K562 (cell line): ENCODE measurements around the gene WDR20. TPM values are rescaled to one million over a fixed set of nuclear protein-coding genes. Genes with fewer than 3 reads are reported as not detected.

Experiments used
- ATAC-seq: fragments of 200-7000 bp; cut with Tn5 transposase; 3 replicates; pipeline ENCODE4 v1.9.1; 2020; ENCODE audit warnings: moderate library complexity
- BruUV-seq: library from RNA; stranded (reverse); fragments of 400-500 nt; replicated peaks from 2 replicates; lab custom pipeline; 2021; lab: Mats Ljungman, UMichigan
- CTCF ChIA-PET: fragments of 300-600 bp; formaldehyde crosslinking; extraction: SDS; loops from one replicate; lab custom pipeline; 2021; ENCODE audit warnings: low intra/inter-chr PET ratio; lab: Yijun Ruan, JAX
- POLR2A ChIA-PET: fragments of 300-600, 350-650 bp; sonication (Branson Sonifier 250); formaldehyde crosslinking; extraction: SDS; loops from one replicate; lab custom pipeline; 2021; ENCODE audit warnings: antibody characterized with exemption, inconsistent platforms; lab: Yijun Ruan, JAX
- DNase-seq, 4 experiments: peaks; one replicate each; pipeline versions ENCODE4 v3.0.0 to v3.0.0-alpha.2; 2011 to 2018; ENCODE audit warnings: low spot score in 3 of 4, mixed read lengths in 3 of 4; ENCODE audit errors: extremely low read depth in 1 of 4
- FAIRE-seq: peaks from 2 replicates; lab custom pipeline; 2011; peaks lifted over from hg19 to GRCh38; lab: Jason Lieb, UNC
- H2AFZ ChIP-seq: 2 replicates; pipeline ENCODE4 v1.6.0; 2011; ENCODE audit warnings: low read depth, low read length, control low read depth, inconsistent platforms
- H3K27ac ChIP-seq: fragments of 200-600 bp; 3 replicates; pipeline ENCODE4 v1.8.0; 2011; ENCODE audit warnings: low read depth, mild to moderate bottlenecking, control low read depth, inconsistent platforms, low read length, moderate library complexity, mixed read lengths; ENCODE audit errors: extremely low read depth
- H3K27me3 ChIP-seq, 2 experiments: fragments of 300-600 bp in 1 of 2; 2 replicates in 1 of 2; 3 replicates in 1 of 2; pipeline versions ENCODE4 v1.6.0 to v1.8.0; 2011; ENCODE audit warnings: inconsistent platforms in 2 of 2, low read length in 2 of 2, mild to moderate bottlenecking in 1 of 2, mixed read lengths in 1 of 2, moderate library complexity in 1 of 2; ENCODE audit not compliant: control insufficient read depth in 2 of 2, insufficient read depth in 2 of 2
- H3K36me3 ChIP-seq: fragments of 300-600 bp; 3 replicates; pipeline ENCODE4 v1.8.0; 2011; ENCODE audit warnings: mild to moderate bottlenecking, low read length, inconsistent platforms; ENCODE audit not compliant: control insufficient read depth, insufficient read depth
- H3K4me1 ChIP-seq, 2 experiments: fragments of 200-600 bp in 1 of 2; replicated peaks in 1 of 2; 2 replicates in 1 of 2; 3 replicates in 1 of 2; pipeline versions ENCODE4 v1.5.1 to v1.8.0; 2011; ENCODE audit warnings: inconsistent platforms in 2 of 2, low read length in 2 of 2, mild to moderate bottlenecking in 1 of 2, mixed read lengths in 1 of 2, moderate library complexity in 1 of 2; ENCODE audit not compliant: control insufficient read depth in 2 of 2, insufficient read depth in 2 of 2
- H3K4me2 ChIP-seq: 2 replicates; pipeline ENCODE4 v1.6.1; 2011; ENCODE audit warnings: low read length, control low read depth, inconsistent platforms, mixed read lengths; ENCODE audit not compliant: insufficient read depth
- H3K4me3 ChIP-seq: fragments of 200-600 bp; sonication (generic), shearing (Covaris generic); 2 replicates; pipeline ENCODE4 v1.5.1; 2016; ENCODE audit warnings: control low read depth, inconsistent platforms
- H3K79me2 ChIP-seq: fragments of 200-600 bp; 3 replicates; pipeline ENCODE4 v1.8.0; 2011; ENCODE audit warnings: low read length, inconsistent platforms; ENCODE audit not compliant: control insufficient read depth, insufficient read depth
- H3K9ac ChIP-seq, 2 experiments: 2 replicates each; pipeline versions ENCODE4 v1.6.0 to v1.6.1; 2011; ENCODE audit warnings: low read depth in 2 of 2, low read length in 2 of 2, control low read depth in 1 of 2, inconsistent platforms in 1 of 2, mild to moderate bottlenecking in 1 of 2, mixed read lengths in 1 of 2; ENCODE audit not compliant: insufficient read depth in 1 of 2
- H3K9me1 ChIP-seq: one replicate; pipeline ENCODE4 v1.6.0; 2011; ENCODE audit warnings: inconsistent platforms, mild to moderate bottlenecking, low read length, moderate library complexity; ENCODE audit not compliant: control insufficient read depth, insufficient read depth
- H3K9me3 ChIP-seq: replicated peaks from 2 replicates; pipeline ENCODE4 v1.5.1; 2011; ENCODE audit warnings: low read depth, low read length, inconsistent platforms; ENCODE audit not compliant: control insufficient read depth, insufficient read depth
- H4K20me1 ChIP-seq: replicated peaks from 2 replicates; pipeline ENCODE4 v1.6.1; 2011; ENCODE audit warnings: low read length, inconsistent platforms, mixed read lengths; ENCODE audit not compliant: control insufficient read depth, insufficient read depth
- ETV1 ChIP-seq: fragments of 450-650 bp; conservative IDR thresholded peaks from 2 replicates; pipeline ENCODE4 v1.6.1; 2016; ENCODE audit warnings: missing genetic modification characterization, control low read depth, low read depth, missing compliant biosample characterization
- FIP1L1 ChIP-seq: fragments of 200-400 bp; formaldehyde crosslinking; IDR thresholded peaks from 2 replicates; pipeline ENCODE4 v1.6.1; 2018; ENCODE audit warnings: mild to moderate bottlenecking, low read depth, low read length; ENCODE audit not compliant: poor library complexity, severe bottlenecking
- POLR2G ChIP-seq: fragments of 200-400 bp; formaldehyde crosslinking; IDR thresholded peaks from 2 replicates; pipeline ENCODE4 v1.6.1; 2017; ENCODE audit warnings: low read depth, mild to moderate bottlenecking, antibody characterized with exemption, low read length, moderate library complexity
- RFX7 ChIP-seq: fragments of 250-450 bp; sonication (Bioruptor Pico); IDR thresholded peaks from 2 replicates; pipeline ENCODE4 v1.5.1; 2021; ENCODE audit warnings: mild to moderate bottlenecking
- WGBS: fragments of 100-300 bp; shearing (Covaris generic); methylation state at CpG from one replicate; pipeline ENCODE4 v1.1.6; 2016; ENCODE audit warnings: low coverage, mixed read lengths; ENCODE audit not compliant: insufficient coverage; ENCODE audit errors: missing lambda C conversion rate; 5-methylcytosine and 5-hydroxymethylcytosine counted together
- in situ Hi-C: fragments of 300-500 bp; cut with MboI; formaldehyde crosslinking; loops from 4 replicates; pipeline ENCODE4 v1.15.0; 2018; ENCODE audit warnings: inconsistent platforms, mixed read lengths
- intact Hi-C: fragments of 100-400 bp; cut with micrococcal nuclease; formaldehyde crosslinking; loops from 2 replicates; pipeline ENCODE4 v1.14.2; 2022
- polyA plus RNA-seq, 8 experiments: library from polyadenylated mRNA; depleted of rRNA in 4 of 8; stranded (reverse) in 5 of 8; unstranded in 3 of 8; fragments of >200 nt; fragmentation: Nextera tagmentation in 2 of 8; fragmentation: Illumina TruSeq in 1 of 8; extraction: Ambion mirVana in 2 of 8; extraction: Trizol in 1 of 8; gene quantifications; 2 replicates each; pipeline versions ENCODE4 v1.2.1 to v1.2.3, GENCODE V29; 2011 to 2014; ENCODE audit warnings: inconsistent platforms in 1 of 8, missing spikeins in 1 of 8
- total RNA-seq, 7 experiments: library from RNA; depleted of rRNA in 6 of 7; stranded (reverse); fragments of >200 nt in 6 of 7; fragmentation: Illumina TruSeq in 2 of 7; extraction: Trizol in 2 of 7; gene quantifications; 2 replicates each; pipeline versions ENCODE4 v1.2.1 to v1.2.3, GENCODE V29; 2011 to 2021; ENCODE audit warnings: low replicate concordance in 1 of 7
- TF ChIP-seq, protein P1 (sequence below): fragments of 450-650 bp; IDR thresholded peaks from 2 replicates; pipeline ENCODE4 v1.6.1; 2016
- TF ChIP-seq, protein P2 (sequence below): fragments of 250-450 bp; sonication (Bioruptor Pico); IDR thresholded peaks from 2 replicates; pipeline ENCODE4 v1.8.0; 2021; ENCODE audit warnings: mild to moderate bottlenecking, moderate library complexity
- TF ChIP-seq, protein P3 (sequence below): sonication (generic); formaldehyde crosslinking; IDR thresholded peaks from 2 replicates; pipeline ENCODE4 v1.8.1; 2022; ENCODE audit warnings: missing genetic modification reagents

Gene WDR20
- total and polyA plus RNA-seq, 9 of the 15 experiments (the other 6 are each of a cell fraction or from before 2014, with no cell fraction given): 7.0 to 15.3 (median 11.8) TPM

DNA sequence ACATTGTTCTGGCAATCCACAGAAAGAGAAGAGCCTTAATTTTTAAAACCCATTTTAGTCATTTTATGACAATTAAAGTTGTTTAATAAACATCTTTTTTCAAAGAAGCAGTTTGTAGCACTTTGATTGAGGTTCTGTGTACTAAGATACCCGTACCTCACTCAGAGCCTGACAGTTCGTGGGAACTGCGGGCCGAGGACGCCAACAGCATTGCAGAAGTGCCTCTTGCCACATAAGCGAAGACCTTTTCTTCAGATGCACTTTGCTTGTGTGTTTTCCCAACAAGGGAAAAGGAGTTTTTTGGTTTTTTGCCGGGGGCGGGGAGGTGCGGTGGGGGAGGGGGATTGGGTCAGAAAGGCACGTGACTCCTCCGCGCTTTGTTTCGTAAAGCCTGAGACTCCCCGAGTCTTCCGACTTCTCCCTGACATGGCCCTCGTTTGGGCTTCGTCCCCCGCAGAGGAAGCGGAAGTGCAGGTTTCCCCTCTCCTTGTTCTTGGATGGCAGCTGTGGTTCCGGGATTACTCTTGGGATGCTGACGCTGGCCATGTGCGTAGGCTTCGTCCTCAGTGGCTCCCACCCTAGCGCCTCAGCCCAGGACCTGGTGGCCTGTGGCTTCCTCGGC lies 70.8 kb downstream of the WDR20 start:
- Histone ChIP-seq H3K4me1 (peaks cover 0 to 9% of the 10 kb centered on the region in 2 experiments; a peak in 2 of 5 replicates), H3K27ac (no peak overlapping the region), H3K36me3 (peaks cover 30% of the 10 kb centered on the region; the same call in 2 of the 3 replicates), H2AFZ (no peak overlapping the region), H3K9ac (no peak overlapping the region), H3K79me2 (no peaks in the 10 kb centered on the region; the same call in 1 of the 3 replicates), H3K9me1 (no peaks in the 10 kb centered on the region), H4K20me1 (0 out of 2 replicates have a peak, but pooled peaks cover 6% of the 10 kb centered on the region), H3K9me3 (no peaks in the 10 kb centered on the region), H3K4me3 (no peak overlapping the region), H3K4me2 (no peak overlapping the region), H3K27me3 (no peaks in the 10 kb centered on the region)
- no TSS peak for BruUV-seq
- TF ChIP-seq, protein P1, sequence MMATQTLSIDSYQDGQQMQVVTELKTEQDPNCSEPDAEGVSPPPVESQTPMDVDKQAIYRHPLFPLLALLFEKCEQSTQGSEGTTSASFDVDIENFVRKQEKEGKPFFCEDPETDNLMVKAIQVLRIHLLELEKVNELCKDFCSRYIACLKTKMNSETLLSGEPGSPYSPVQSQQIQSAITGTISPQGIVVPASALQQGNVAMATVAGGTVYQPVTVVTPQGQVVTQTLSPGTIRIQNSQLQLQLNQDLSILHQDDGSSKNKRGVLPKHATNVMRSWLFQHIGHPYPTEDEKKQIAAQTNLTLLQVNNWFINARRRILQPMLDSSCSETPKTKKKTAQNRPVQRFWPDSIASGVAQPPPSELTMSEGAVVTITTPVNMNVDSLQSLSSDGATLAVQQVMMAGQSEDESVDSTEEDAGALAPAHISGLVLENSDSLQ: no peak
- FAIRE-seq (no peak), ATAC-seq (no peak), DNase-seq (no peak)
- in situ Hi-C loops (no loop called here), intact Hi-C loops (no loop called here)
- WGBS: 96% methylated on average over 5 of the region's 25 CpGs
- ChIA-PET CTCF (no interaction called here), POLR2A (no interaction called here)

DNA sequence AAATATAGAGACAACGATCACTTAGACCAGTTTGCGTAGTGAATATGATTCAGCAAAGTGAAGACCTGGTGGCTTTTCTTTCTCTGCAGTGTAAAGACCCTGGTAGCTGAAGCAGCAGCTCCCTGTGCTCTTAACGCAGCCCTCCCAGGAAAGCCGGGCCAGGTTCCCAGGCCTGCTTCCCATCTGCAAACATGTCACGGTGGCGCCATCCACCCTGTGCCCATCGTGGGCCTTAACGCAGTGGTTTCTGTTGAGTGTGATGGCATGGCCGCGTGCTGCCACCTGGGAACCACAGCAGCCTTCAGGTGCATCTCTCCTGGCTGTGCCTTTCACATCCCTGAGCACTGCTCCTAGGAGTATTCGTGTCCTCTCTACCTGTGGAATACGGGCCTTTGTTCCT lies 71.5 kb downstream of the WDR20 start:
- H3K27me3 ChIP-seq: no peaks in the 10 kb centered on the region
- TF ChIP-seq POLR2G (no peak), RFX7 (CRISPR knock-in tag) (no peak), ETV1 (tag) (no peak), FIP1L1 (no peak)
- TF ChIP-seq, protein P2, sequence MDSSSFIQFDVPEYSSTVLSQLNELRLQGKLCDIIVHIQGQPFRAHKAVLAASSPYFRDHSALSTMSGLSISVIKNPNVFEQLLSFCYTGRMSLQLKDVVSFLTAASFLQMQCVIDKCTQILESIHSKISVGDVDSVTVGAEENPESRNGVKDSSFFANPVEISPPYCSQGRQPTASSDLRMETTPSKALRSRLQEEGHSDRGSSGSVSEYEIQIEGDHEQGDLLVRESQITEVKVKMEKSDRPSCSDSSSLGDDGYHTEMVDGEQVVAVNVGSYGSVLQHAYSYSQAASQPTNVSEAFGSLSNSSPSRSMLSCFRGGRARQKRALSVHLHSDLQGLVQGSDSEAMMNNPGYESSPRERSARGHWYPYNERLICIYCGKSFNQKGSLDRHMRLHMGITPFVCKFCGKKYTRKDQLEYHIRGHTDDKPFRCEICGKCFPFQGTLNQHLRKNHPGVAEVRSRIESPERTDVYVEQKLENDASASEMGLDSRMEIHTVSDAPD (CRISPR knock-in tag): no peak
- TF ChIP-seq, protein P3, sequence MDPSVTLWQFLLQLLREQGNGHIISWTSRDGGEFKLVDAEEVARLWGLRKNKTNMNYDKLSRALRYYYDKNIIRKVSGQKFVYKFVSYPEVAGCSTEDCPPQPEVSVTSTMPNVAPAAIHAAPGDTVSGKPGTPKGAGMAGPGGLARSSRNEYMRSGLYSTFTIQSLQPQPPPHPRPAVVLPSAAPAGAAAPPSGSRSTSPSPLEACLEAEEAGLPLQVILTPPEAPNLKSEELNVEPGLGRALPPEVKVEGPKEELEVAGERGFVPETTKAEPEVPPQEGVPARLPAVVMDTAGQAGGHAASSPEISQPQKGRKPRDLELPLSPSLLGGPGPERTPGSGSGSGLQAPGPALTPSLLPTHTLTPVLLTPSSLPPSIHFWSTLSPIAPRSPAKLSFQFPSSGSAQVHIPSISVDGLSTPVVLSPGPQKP: no peak
- intact Hi-C loops: no loop called here
- H3K4me2 ChIP-seq: no peak overlapping the region
- in situ Hi-C loops: no loop called here
- no peak for DNase-seq
- no peak overlapping the region for H2AFZ ChIP-seq
- 95% methylated on average over 12 of the region's 12 CpGs for WGBS
- no peak overlapping the region for H3K9ac ChIP-seq
- peaks cover 27% of the 10 kb centered on the region; the same call in 2 of the 3 replicates for H3K36me3 ChIP-seq
- H3K79me2 ChIP-seq: no peaks in the 10 kb centered on the region; the same call in none of the 3 replicates
- ChIA-PET POLR2A (no interaction called here), CTCF (no interaction called here)
- H3K4me1 ChIP-seq: peaks cover 0 to 9% of the 10 kb centered on the region in 2 experiments; a peak in 2 of 5 replicates
- no peak overlapping the region for H3K27ac ChIP-seq
- no peak overlapping the region for H3K4me3 ChIP-seq
- H3K9me3 ChIP-seq: no peaks in the 10 kb centered on the region
- no peaks in the 10 kb centered on the region for H3K9me1 ChIP-seq
- no TSS peak for BruUV-seq
- ATAC-seq: no peak
- no peak for FAIRE-seq
- 0 out of 2 replicates have a peak, but pooled peaks cover 6% of the 10 kb centered on the region for H4K20me1 ChIP-seq
